Kidney (tissue), 14 donors: Measurements from ENCODE around the gene PUDP. TPM values are rescaled to one million over a fixed set of nuclear protein-coding genes. Genes with fewer than 3 reads are reported as not detected.

ENCODE experiments used
- DNase-seq, 5 donors: peaks; one replicate each; pipeline ENCODE4 v3.0.0-alpha.2; 2013 to 2020
- FAIRE-seq: peaks from 2 replicates; lab custom pipeline; 2012; peaks lifted over from hg19 to GRCh38; lab: Jason Lieb, UNC
- H3K27ac ChIP-seq, 2 donors: one replicate each; pipeline ENCODE4 v1.7.0; 2013; ENCODE audit warnings: low read depth in 2 of 2, low read length in 2 of 2, inconsistent platforms in 1 of 2
- H3K27me3 ChIP-seq: one replicate; pipeline ENCODE4 v1.7.1; 2013; ENCODE audit warnings: low read length, inconsistent platforms; ENCODE audit not compliant: control insufficient read depth, insufficient read depth
- H3K36me3 ChIP-seq, 3 donors: one replicate each; pipeline versions ENCODE4 v1.7.0 to v1.7.1; 2013; ENCODE audit warnings: low read length in 3 of 3, control low read depth in 1 of 3, inconsistent platforms in 1 of 3; ENCODE audit not compliant: insufficient read depth in 3 of 3, control insufficient read depth in 2 of 3
- H3K4me1 ChIP-seq, 3 donors: one replicate each; pipeline versions ENCODE4 v1.7.0 to v1.7.1; 2013; ENCODE audit warnings: low read length in 3 of 3, inconsistent platforms in 1 of 3, low read depth in 1 of 3; ENCODE audit not compliant: control insufficient read depth in 2 of 3, insufficient read depth in 2 of 3
- H3K4me3 ChIP-seq, 3 donors: one replicate each; pipeline versions ENCODE4 v1.7.0 to v1.8.1; 2013; ENCODE audit warnings: low read length in 3 of 3, control low read depth in 1 of 3, inconsistent platforms in 1 of 3
- H3K9ac ChIP-seq, 3 donors: one replicate each; pipeline versions ENCODE4 v1.7.0 to v1.7.1; 2013; ENCODE audit warnings: low read length in 3 of 3, control low read depth in 1 of 3, inconsistent platforms in 1 of 3
- H3K9me3 ChIP-seq, 3 donors: one replicate each; pipeline versions ENCODE4 v1.7.0 to v1.7.1; 2013; ENCODE audit warnings: low read length in 3 of 3, control low read depth in 1 of 3, inconsistent platforms in 1 of 3; ENCODE audit not compliant: control insufficient read depth in 2 of 3, insufficient read depth in 1 of 3
- intact Hi-C: fragments of 100-400 bp; cut with DNase I; formaldehyde crosslinking; loops from one replicate; pipeline ENCODE4 v1.11.1; 2022
- polyA plus RNA-seq: library from polyadenylated mRNA; stranded (reverse); fragments of 350-450 nt; fragmentation: Illumina TruSeq; extraction: RNeasy Lipid Tissue Mini Kit (QIAGEN cat#74804); gene quantifications from one replicate; pipeline ENCODE4 v1.2.3, GENCODE V29; 2014; ENCODE audit warnings: low read depth, low replicate concordance; ENCODE audit not compliant: insufficient read depth
- total RNA-seq: library from RNA; stranded (reverse); fragmentation: NEBNext Ultra II Directional; extraction: Animal tissue kit (Norgen Biotek cat#: 25700); gene quantifications from one replicate; pipeline ENCODE4 v1.2.1, GENCODE V29; 2021
- TF ChIP-seq, protein P1 (sequence below): IDR thresholded peaks from 3 replicates; pipeline ENCODE4 v1.5.1; 2012; ENCODE audit warnings: mild to moderate bottlenecking, moderate library complexity, borderline replicate concordance; ENCODE audit not compliant: insufficient read depth; ENCODE audit errors: extremely low read depth
- donor health status: control.
- donor health status: control.
- donor health status: control.
- donor health status: control.
- donor health status: control.
- donor health status: DM: yes; HTN: yes; CAD: no.
- donor health status: Normal renal cell carcinoma (clear cell type).

The PUDP gene
- total and polyA plus RNA-seq, 2 donors from 2014 or later = 17.4 to 31.0 TPM

GRCh38 chrX:7060444-7060843, 87.5 kb downstream of the PUDP start:
- Histone ChIP-seq H3K27me3 (no peaks in the 10 kb centered on the region), H3K27ac (no peak overlapping the region), H3K9me3 (no peaks in the 10 kb centered on the region), H3K36me3 (peaks cover 0 to 8% (median 0%) of the 10 kb centered on the region in 3 donors), H3K4me1 (no peaks in the 10 kb centered on the region), H3K4me3 (no peak overlapping the region), H3K9ac (no peak overlapping the region)
- TF ChIP-seq, protein P1, sequence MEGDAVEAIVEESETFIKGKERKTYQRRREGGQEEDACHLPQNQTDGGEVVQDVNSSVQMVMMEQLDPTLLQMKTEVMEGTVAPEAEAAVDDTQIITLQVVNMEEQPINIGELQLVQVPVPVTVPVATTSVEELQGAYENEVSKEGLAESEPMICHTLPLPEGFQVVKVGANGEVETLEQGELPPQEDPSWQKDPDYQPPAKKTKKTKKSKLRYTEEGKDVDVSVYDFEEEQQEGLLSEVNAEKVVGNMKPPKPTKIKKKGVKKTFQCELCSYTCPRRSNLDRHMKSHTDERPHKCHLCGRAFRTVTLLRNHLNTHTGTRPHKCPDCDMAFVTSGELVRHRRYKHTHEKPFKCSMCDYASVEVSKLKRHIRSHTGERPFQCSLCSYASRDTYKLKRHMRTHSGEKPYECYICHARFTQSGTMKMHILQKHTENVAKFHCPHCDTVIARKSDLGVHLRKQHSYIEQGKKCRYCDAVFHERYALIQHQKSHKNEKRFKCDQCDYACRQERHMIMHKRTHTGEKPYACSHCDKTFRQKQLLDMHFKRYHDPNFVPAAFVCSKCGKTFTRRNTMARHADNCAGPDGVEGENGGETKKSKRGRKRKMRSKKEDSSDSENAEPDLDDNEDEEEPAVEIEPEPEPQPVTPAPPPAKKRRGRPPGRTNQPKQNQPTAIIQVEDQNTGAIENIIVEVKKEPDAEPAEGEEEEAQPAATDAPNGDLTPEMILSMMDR = no peak
- FAIRE-seq = no peak
- DNase-seq = no peak
- intact Hi-C loops = no loop called here

DNA sequence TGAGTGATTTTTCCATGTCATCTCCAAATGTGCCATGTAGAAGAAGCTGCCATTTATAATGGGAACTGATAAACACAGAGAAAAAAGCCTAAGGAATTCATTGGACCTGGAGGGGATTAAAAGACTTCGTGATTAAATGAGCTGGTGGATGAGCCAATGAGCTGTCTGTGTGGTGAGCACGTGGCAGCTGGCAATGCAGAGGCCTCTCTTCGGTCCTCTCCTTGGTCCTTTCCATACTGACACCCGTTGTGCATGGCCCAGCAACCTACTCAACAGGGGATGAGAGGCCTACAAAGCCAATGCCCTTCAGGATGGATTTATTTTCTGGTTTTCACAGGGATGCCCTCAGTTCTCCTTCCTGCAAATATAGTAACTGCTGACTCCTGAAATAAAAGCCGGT, 88.1 kb downstream of the PUDP start:
- DNase-seq (no peak), FAIRE-seq (no peak)
- no peak overlapping the region for H3K9ac ChIP-seq
- no peaks in the 10 kb centered on the region for H3K9me3 ChIP-seq
- no peaks in the 10 kb centered on the region for H3K4me1 ChIP-seq
- no peak overlapping the region for H3K4me3 ChIP-seq
- no peaks in the 10 kb centered on the region for H3K27me3 ChIP-seq
- no peak overlapping the region for H3K27ac ChIP-seq
- TF ChIP-seq, protein P1 = no peak
- peaks cover 0 to 8% (median 0%) of the 10 kb centered on the region in 3 donors for H3K36me3 ChIP-seq
- intact Hi-C loops = no loop called here

GRCh38 chrX:7059214-7059838, 88.6 kb downstream of the PUDP start:
- TF ChIP-seq, protein P1 = no peak
- no peaks in the 10 kb centered on the region for H3K4me1 ChIP-seq
- H3K36me3 ChIP-seq = peaks cover 0 to 8% (median 0%) of the 10 kb centered on the region in 3 donors
- intact Hi-C loops = no loop called here
- no peak overlapping the region for H3K27ac ChIP-seq
- DNase-seq (no peak), FAIRE-seq (no peak)
- H3K9ac ChIP-seq = no peak overlapping the region
- no peak overlapping the region for H3K4me3 ChIP-seq
- H3K9me3 ChIP-seq = no peaks in the 10 kb centered on the region
- no peaks in the 10 kb centered on the region for H3K27me3 ChIP-seq
